HG03469 (cell line): Measurements from ENCODE around the gene ZBTB39.
"Not testable (repeated sequence)": the region's sequence is repeated elsewhere in the genome, so short reads cannot be mapped to it uniquely, and the experiment has no call there.

Source experiments
- ATAC-seq: cut with Tn5 transposase; IDR thresholded peaks from one replicate; pipeline ENCODE4 v1.9.1; 2021; ENCODE audit warnings: mild to moderate bottlenecking, moderate library complexity, moderate number of reproducible peaks; ENCODE audit not compliant: unreplicated experiment

ZBTB39 gene

DNA sequence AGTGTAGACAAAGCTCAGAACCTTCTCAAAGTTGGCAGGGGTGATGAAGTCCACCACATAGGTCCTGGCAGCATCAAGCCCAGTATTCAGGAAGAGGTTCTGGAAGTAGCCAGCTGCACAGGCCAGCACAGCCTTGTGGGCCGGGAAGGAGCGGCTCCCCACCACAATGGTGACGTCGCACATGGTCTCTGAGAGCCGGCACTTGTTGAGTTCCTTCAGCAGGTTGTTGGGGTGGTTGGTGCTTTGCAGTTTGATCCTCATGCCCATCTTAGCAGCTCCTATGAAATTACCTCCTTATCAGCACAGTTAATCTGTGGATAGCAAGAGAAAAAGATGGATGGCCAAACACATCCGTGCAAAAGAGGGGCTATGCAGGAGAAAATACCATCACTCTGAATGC, 1.7 kb downstream of the ZBTB39 start:
- ATAC-seq, result no peak

DNA sequence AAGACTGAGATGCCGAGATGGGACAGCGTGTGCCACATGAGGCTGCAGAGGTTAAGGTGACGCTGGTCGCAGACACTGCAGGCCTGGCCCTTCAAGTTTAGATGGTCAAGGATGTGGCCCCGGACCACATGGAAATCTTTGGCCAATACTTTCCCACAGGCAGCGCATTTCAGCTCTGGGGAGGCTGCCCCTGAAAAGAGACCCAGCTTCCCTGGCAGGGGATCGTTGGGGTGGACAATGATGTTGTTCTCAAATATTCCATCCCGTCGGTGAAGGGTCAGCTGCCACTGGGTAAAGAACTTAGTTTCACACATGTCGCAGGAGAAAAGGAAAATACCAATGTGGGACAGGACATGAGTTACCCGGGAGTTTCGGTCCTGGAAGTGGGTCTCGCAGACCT, 3.0 kb downstream of the ZBTB39 start:
- ATAC-seq, result no peak

DNA sequence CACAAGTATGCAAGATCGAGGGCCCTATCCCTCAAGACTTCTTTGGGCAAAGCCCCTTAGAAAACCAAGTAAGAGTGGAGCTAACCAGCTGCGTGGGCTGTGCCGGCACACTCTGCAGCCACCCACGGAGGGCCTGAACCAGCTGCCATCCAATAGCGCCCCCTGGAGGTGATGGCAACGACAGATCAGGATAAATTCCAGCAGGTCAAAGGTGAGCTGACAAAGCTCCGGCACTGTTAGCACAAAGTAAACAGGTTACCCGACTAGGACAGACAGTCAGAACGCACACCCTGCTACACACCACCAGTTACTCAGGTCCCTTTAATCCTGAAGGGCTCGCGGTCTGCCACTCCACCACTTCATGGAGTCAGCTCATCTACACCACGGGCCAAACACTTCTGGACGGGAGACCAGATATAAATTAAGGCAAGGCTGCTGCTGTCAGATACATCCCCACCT, 4.9 kb downstream of the ZBTB39 start:
- no peak for ATAC-seq

DNA sequence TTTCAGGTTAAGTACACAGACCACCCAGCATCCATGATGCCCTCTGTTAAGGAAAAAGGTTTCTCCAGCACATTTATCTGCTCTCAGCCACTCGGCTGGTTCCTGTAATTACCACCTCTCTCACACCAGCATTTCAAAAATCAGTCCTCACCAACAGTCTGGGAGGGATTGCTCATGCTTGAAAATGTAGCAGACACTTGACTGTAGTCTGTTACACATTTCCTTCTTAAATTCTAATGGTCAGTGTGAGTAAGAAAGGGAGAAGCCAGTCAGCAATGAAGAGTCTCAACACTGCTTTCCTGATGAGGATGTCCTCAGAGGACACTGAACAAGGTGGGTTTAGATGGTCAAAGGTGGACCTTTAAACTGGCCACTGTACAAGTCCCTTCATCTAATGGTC, 6.0 kb downstream of the ZBTB39 start:
- ATAC-seq, result no peak

- no peak for ATAC-seq
Observed at GRCh38 chr12:56999456-56999855, 6.9 kb downstream of the ZBTB39 start.

DNA sequence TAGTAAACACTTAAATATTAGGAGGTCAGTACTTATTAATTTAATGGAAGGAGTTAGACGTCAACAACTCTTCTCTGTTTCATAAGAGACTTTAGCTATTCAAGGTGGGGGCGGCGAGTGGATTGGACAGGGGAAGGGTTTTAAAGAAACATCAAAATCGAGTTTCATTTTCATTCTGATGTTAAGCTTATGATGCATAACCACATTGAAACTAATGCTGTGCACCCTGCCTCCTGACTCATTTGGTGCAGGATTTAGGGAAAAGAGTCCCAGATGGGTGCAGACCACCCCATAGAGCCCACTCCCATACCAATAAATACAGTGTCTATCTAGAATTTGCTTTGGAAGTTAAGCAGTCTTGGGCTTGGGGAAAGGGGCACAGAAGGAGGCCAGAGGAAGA, 7.4 kb downstream of the ZBTB39 start:
- peak; percentile 70 for ATAC-seq

- no peak for ATAC-seq
Observed at GRCh38 chr12:56998316-56998715, 8.0 kb downstream of the ZBTB39 start.

DNA sequence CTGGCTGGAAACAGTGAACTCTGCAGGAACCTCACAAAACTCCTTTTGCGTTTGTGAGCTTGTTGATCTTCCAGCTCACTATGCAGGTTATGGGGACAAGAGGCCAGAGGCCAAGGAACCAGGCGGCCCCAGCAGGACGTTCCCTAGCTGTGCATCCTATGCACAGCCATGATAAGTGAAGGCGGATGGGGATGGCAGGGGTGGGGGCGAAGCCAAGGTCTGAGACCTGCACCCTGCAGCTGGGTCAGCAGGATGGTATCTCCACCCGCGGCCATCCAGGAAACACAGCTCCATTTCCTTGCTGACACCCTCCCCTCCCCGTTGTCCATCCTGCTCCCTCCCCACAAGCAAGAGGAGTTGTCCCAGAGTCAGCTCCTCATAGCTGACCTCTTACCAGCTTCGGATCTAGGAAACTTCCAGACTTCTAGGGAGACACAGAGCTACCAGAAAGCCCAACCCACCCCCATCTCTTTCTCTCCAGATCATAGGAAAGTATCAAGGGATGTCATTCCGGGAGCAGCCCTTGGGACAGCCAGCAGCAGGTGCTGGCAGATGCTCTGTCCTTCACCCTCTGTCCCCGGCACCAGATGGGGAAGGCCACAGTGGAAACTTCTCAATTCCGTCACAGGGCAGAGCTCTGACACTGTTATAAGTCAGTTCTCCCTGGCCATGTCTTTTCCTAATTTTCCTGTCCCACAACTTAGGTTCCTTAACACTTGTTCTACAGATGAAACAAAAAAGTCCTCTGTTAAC, 9.4 kb downstream of the ZBTB39 start:
- no peak for ATAC-seq

DNA sequence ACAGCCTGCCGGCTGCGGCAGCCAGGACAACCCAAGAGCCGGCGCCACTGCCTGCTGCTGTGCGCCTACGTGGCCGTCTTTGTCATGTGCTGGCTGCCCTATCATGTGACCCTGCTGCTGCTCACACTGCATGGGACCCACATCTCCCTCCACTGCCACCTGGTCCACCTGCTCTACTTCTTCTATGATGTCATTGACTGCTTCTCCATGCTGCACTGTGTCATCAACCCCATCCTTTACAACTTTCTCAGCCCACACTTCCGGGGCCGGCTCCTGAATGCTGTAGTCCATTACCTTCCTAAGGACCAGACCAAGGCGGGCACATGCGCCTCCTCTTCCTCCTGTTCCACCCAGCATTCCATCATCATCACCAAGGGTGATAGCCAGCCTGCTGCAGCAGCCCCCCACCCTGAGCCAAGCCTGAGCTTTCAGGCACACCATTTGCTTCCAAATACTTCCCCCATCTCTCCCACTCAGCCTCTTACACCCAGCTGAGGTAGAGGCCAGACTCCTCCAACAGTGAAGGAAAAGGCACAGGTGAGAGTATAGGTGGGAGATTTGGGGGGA, 10.3 kb downstream of the ZBTB39 start:
- no peak for ATAC-seq

- ATAC-seq, result no peak
Observed at GRCh38 chr12:56995201-56995929, 11.0 kb downstream of the ZBTB39 start.

GRCh38 chr12:56994231-56994746, 12.1 kb downstream of the ZBTB39 start:
- no peak for ATAC-seq

- ATAC-seq, result no peak
Observed at GRCh38 chr12:56993346-56993745, 13.0 kb downstream of the ZBTB39 start.

DNA sequence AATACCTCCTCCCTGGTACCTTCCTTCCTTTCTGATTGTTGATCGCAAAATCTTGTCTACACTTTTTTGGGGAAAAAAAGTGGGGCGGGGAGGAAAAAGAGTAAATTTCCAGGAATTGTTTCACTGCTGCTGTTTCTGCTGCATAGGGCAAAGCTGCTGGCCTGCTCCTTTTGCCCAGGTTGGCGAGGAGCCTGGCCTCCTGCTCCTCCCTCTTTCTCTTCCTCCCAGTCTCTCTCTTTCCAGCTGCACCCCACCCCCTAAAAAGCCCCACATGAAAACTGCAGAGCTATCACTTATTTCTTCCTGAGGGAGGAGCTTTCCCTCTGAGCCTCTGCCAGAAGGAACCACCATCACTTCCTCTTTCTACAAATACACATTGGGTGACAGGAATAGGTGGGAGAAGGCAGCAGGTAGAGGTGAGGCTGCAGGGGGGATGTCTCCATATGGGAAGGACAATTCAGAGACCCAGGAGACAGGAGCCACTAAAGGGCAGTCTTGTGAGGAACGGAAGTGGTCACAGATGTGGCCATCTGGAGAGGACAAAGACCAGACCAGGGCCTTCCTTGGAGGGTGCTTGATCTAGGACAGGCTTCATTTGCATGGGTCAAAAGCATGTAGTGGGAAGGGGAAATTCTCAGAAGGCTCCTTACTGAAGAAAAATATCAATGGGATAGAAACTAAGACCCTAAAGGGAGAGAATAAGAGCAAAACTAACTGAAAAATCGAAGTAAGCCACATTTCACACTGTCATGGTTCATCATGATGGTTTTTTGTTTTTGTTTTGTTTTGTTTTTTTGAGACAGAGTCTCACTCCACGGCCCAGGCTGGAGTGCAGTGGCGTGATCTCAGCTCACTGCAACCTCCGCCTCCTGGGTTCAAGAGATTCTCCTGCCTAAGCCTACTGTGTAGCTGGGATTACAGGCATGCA, 14.8 kb downstream of the ZBTB39 start:
- no peak for ATAC-seq

DNA sequence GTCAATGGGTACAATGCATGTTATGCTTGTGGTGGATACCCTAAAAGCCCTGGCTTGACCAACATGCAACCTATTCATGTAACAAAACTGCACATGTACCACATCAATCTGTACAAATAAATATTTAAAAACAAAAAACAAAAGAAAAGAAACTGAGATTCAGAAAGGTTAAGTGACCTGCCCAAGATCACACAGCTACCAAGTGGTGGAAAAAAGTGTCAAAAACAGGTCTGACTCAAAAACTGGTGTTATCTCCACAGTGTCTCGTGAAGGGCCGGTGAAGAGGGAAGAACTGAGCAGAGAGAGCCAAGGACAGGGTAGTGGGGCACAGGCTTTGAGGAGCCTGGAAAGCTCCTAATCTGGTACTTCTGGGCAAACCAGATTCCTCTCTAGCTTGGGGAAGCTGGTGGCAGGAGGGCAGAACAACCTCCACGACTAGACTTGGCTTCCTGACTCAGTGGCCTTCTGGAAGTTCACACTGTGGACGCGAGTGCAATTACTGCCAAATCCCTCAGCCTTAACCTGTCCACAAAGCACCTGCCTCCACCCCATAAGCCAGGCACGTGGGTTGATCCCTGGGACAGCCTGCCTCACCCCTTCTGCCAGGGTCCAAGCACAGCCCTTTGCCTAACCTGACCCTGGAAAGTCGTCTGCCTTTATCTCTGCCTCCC, 15.6 kb downstream of the ZBTB39 start:
- ATAC-seq, result no peak

- no peak for ATAC-seq
Observed at GRCh38 chr12:56989861-56990610, 16.3 kb downstream of the ZBTB39 start.

GRCh38 chr12:56988207-56988739, 18.1 kb downstream of the ZBTB39 start:
- ATAC-seq, result no peak

DNA sequence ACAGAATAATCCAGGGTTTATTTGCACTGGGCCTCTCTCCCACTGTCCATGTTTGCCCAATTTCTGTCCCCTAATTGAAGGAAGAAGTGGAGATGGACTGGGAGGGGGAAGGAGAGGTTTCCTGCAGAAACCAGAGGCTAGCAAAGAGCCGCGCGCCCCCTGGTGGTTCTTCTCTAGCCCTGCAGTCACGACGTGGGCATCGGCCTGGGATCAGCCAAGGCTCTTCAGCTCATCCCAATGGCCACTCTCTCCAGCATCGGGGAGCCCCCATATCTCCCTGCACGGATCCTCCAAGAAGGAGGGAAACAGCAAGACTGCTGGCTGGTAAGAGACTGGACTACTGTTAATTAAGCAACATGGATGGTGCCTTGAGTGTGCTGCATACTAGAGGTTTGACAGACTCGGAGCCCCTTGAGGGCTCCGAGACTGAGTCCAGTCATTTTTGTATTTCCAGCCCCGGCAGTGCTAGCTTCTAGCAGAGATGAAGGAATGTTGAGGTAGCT, 18.7 kb downstream of the ZBTB39 start:
- no peak for ATAC-seq

DNA sequence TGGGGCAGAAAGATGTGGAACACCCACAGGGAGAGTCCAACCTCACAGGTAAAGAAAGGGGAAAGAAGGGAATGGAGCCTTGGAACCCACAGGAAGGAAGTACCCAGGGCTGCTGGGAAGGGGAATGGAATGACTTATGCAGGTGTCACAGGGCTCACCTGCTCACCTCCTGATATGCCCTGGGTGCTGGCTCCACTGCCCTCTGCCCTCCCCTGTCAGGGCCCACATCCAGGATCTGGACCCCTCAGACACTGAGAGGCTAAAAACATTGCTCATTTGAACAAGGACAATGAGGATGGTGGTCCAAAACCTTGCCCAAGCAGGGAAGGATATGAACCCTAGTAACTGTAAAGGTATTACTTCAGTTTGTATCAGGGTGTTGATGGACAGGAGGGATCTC, 19.3 kb downstream of the ZBTB39 start:
- no peak for ATAC-seq

DNA sequence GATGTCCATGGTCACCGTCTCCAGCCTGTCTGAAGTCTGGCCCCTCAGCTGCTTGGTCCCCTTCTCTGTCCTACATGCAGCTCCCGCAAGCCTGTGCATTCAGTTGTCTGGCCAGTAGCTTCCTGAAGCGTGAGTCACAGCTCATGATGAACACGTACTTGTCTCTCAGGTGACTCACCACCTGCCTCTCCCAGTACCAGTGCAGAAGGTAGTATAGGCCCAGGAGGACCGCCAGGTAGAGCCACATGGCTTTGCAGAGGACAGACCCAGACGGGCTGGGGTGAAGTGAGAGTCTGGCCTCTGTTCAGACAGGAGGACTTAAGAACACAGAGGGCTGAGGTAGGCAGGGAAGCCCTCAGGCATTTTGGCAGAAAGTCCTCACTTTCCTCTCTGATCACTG, 20.6 kb downstream of the ZBTB39 start:
- ATAC-seq, result not testable (repeated sequence)
